Prostate gland (tissue), 2 donors: ENCODE results near the gene CRYGB. TPM values are rescaled to one million over a fixed set of nuclear protein-coding genes. Genes with fewer than 3 reads are reported as not detected.

Source experiments
- DNase-seq: peaks from one replicate; pipeline ENCODE4 v3.0.0-alpha.2; 2019; ENCODE audit warnings: low spot score
- H3K27ac ChIP-seq, 2 donors: fragments of 200-600 bp; sonication (generic); 2 replicates each; pipeline ENCODE4 v1.5.1; 2017 to 2019
- H3K27me3 ChIP-seq: fragments of 200-600 bp; sonication (generic); replicated peaks from 2 replicates; pipeline ENCODE4 v1.5.1; 2019; ENCODE audit not compliant: insufficient read depth
- H3K36me3 ChIP-seq, 2 donors: fragments of 200-600 bp; sonication (generic); 1 replicate in 1 of 2; 2 replicates in 1 of 2; pipeline versions ENCODE4 v1.5.1 to v1.8.1; 2017 to 2019
- H3K4me1 ChIP-seq: fragments of 200-600 bp; sonication (generic); replicated peaks from 2 replicates; pipeline ENCODE4 v1.5.1; 2019
- H3K4me3 ChIP-seq, 2 donors: fragments of 200-600 bp; sonication (generic); 2 replicates each; pipeline ENCODE4 v1.5.1; 2017 to 2019
- H3K9me3 ChIP-seq: fragments of 200-600 bp; sonication (generic); 2 replicates; pipeline ENCODE4 v1.5.1; 2017
- POLR2A ChIP-seq: fragments of 450-650 bp; IDR thresholded peaks from one replicate; pipeline ENCODE4 v1.6.1; 2016; ENCODE audit warnings: antibody characterized with exemption, mild to moderate bottlenecking
- POLR2AphosphoS5 ChIP-seq: sonication (generic); formaldehyde crosslinking; IDR thresholded peaks from one replicate; pipeline ENCODE4 v1.6.1; 2017; ENCODE audit warnings: antibody characterized with exemption
- WGBS: methylation state at CpG from one replicate; pipeline ENCODE4 v1.1.5; 2018; 5-methylcytosine and 5-hydroxymethylcytosine counted together
- intact Hi-C: fragments of 100-400 bp; cut with DNase I; formaldehyde crosslinking; loops from one replicate; pipeline ENCODE4 v1.14.2; 2022
- total RNA-seq, 2 donors: library from RNA; depleted of rRNA; stranded (reverse); fragments of >200 nt; gene quantifications; one replicate each; pipeline ENCODE4 v1.1.0, GENCODE V29; 2016
- TF ChIP-seq, protein P1 (sequence below), 4 experiments: fragments of 200-600 bp in 2 of 4; fragments of 450-650 bp in 2 of 4; sonication (generic) in 2 of 4; IDR thresholded peaks; 1 replicate in 3 of 4; 2 replicates in 1 of 4; pipeline ENCODE4 v1.5.1; 2016 to 2019; ENCODE audit warnings: antibody characterized with exemption in 4 of 4, mild to moderate bottlenecking in 2 of 4, moderate library complexity in 2 of 4

Gene CRYGB
- total RNA-seq, 2 donors from 2014 or later, result not detected

DNA sequence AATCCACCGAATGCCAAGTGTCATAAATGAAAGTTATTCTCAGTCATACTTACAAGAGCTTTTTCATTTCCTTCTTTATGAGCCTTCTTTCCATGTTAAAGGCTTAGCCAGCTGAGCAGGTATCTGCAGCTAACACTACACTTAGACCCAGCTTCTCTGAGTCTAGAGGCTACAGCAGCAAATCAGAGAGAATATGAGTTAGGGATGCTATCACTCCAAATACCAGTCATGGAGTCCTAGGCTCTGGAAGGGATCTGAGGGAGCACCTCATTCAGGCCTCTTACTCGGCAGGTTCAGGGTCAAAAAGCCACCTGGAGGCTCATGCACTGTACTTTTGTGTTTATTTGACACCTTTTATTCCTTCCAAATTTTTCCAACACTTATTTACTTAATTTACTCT is 40.9 kb upstream of the CRYGB start:
- Histone ChIP-seq H3K27ac (no peak overlapping the region), H3K9me3 (no peaks in the 10 kb centered on the region), H3K27me3 (no peaks in the 10 kb centered on the region), H3K36me3 (no peaks in the 10 kb centered on the region), H3K4me3 (no peak overlapping the region), H3K4me1 (no peaks in the 10 kb centered on the region)
- intact Hi-C loops, result no loop called here
- TF ChIP-seq, protein P1, sequence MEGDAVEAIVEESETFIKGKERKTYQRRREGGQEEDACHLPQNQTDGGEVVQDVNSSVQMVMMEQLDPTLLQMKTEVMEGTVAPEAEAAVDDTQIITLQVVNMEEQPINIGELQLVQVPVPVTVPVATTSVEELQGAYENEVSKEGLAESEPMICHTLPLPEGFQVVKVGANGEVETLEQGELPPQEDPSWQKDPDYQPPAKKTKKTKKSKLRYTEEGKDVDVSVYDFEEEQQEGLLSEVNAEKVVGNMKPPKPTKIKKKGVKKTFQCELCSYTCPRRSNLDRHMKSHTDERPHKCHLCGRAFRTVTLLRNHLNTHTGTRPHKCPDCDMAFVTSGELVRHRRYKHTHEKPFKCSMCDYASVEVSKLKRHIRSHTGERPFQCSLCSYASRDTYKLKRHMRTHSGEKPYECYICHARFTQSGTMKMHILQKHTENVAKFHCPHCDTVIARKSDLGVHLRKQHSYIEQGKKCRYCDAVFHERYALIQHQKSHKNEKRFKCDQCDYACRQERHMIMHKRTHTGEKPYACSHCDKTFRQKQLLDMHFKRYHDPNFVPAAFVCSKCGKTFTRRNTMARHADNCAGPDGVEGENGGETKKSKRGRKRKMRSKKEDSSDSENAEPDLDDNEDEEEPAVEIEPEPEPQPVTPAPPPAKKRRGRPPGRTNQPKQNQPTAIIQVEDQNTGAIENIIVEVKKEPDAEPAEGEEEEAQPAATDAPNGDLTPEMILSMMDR (IDR thresholded peaks at IDR 0.05), result no peak
- TF ChIP-seq POLR2A (no peak), POLR2AphosphoS5 (no peak)
- DNase-seq, result no peak
- WGBS, result 89% methylated on average over 2 of the region's 2 CpGs

DNA sequence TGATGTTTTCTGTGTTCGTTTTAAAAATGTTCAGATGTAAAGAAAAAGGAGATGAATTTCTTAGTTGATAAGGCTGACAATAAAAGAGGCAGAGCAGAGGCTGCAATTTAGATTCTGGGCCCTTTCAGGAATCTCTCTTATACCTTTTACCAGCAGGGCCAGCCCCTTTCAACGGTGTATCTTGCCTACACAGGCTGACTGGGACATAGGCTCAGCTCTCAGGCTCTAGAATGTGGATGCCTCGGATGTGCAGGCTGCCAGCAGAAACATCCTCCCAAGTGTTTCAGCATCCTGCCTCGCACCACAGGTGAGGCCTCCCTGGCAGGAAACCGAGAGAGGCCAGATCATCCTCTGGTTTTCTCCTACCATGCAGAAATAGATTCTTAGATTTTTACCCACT is 40.5 kb upstream of the CRYGB start:
- intact Hi-C loops, result no loop called here
- no peak for DNase-seq

DNA sequence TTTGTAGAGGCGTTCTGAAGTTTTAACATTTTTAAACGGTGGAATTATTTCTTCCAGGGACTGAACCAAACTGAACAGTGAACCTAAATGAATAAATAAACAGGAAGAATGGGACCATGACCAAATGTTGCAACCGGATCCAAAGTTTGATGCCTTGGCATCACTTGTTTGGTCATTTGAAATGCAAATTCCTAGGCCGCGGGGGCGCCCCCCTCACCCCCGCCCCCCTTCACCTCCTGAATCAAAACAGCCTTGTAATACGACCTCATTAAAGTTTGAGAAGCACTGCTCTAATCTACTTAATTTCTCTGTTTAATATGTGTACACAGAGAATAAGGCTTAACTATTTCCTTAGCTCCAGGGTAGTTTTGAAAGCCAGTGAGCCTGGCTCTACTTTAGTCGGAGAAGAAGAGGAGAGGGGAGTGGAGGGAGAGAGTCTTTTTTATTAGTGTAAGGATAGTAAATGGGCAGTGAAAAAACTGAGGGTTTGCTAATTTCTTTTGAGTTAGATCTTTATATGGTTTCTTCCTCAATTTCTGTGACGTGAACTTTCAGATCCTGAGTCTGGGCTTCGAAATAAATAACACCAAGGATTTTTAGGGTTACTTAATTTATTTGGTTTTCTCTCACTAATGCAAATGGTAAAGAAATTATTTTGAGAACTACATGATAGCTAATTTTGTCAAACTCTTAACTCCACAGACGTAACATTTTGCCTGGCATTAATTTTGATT is 38.2 kb upstream of the CRYGB start:
- no peaks in the 10 kb centered on the region for H3K36me3 ChIP-seq
- DNase-seq, result no peak
- H3K9me3 ChIP-seq, result no peaks in the 10 kb centered on the region
- intact Hi-C loops, result no loop called here
- no peaks in the 10 kb centered on the region for H3K4me1 ChIP-seq
- TF ChIP-seq POLR2A (no peak), POLR2AphosphoS5 (no peak)
- TF ChIP-seq, protein P1 (IDR thresholded peaks at IDR 0.05), result no peak
- H3K27me3 ChIP-seq, result no peaks in the 10 kb centered on the region
- H3K4me3 ChIP-seq, result no peak overlapping the region
- no peak overlapping the region for H3K27ac ChIP-seq
- WGBS, result 21% methylated on average over 12 of the region's 12 CpGs

More for the DNA sequence above, 40.5 kb upstream of the CRYGB start:
- Histone ChIP-seq H3K27me3 (no peaks in the 10 kb centered on the region), H3K4me1 (no peaks in the 10 kb centered on the region), H3K9me3 (no peaks in the 10 kb centered on the region), H3K27ac (no peak overlapping the region), H3K36me3 (no peaks in the 10 kb centered on the region), H3K4me3 (no peak overlapping the region)
- TF ChIP-seq POLR2A, result no peak
- TF ChIP-seq POLR2AphosphoS5, result no peak
- TF ChIP-seq, protein P1 (IDR thresholded peaks at IDR 0.05), result no peak
- WGBS, result 81% methylated on average over 5 of the region's 5 CpGs

DNA sequence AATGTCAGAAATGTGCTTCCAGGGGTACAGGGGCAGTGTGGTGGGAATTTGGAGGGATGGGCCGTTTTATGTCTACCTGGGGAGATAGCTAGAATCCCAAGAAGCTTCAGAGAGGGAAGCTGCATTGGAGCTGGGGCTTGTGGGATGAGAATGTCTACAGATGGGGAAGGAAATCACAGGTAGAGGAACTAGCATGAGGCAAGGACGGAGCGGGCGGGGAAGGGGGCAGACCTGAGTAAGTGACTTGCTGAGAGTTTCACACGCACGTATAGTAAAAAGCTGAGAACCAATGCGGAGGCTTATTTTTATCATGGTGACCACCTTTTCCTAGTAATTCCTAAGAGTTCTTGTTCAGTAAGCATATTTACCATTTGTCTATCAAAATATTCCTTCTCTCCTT is 37.6 kb upstream of the CRYGB start:
- Histone ChIP-seq H3K27me3 (no peaks in the 10 kb centered on the region), H3K4me3 (no peak overlapping the region), H3K36me3 (no peaks in the 10 kb centered on the region), H3K4me1 (no peaks in the 10 kb centered on the region), H3K9me3 (no peaks in the 10 kb centered on the region), H3K27ac (no peak overlapping the region)
- TF ChIP-seq, protein P1 (IDR thresholded peaks at IDR 0.05), result no peak
- intact Hi-C loops, result no loop called here
- 40% methylated on average over 7 of the region's 7 CpGs for WGBS
- DNase-seq, result no peak

DNA sequence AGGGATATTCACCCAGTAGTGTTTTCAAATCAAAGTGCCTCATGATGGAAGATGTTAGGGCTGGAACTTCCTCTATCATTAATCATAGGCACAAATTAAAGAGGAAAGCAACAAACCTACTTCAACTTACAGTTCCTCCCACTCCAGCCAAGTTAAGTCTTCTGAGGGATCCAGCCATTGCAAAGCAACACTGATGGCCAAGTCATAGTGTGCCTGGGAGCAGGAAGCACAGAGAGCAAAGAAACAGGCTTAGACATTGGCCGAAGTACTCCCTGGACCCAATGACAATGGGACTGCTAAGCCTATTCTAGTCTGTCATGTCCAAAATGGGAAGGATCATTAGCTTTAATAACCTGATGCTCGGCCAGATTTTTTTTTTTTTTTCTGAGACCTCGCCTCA is 36.9 kb upstream of the CRYGB start:
- Histone ChIP-seq H3K27ac (no peak overlapping the region), H3K4me1 (no peaks in the 10 kb centered on the region), H3K9me3 (no peaks in the 10 kb centered on the region), H3K27me3 (no peaks in the 10 kb centered on the region), H3K36me3 (no peaks in the 10 kb centered on the region), H3K4me3 (no peak overlapping the region)
- DNase-seq, result no peak
- WGBS, result 25% methylated on average over 3 of the region's 3 CpGs
- intact Hi-C loops, result no loop called here
- TF ChIP-seq POLR2AphosphoS5 (no peak), POLR2A (no peak)
- TF ChIP-seq, protein P1 (IDR thresholded peaks at IDR 0.05), result no peak
